Colonic mucosa (tissue), 4 donors: ENCODE data around the gene BAZ1B. TPM values are rescaled to one million over a fixed set of nuclear protein-coding genes. Genes with fewer than 3 reads are reported as not detected.
"Not testable (repeated sequence)": the region's sequence is repeated elsewhere in the genome, so short reads cannot be mapped to it uniquely, and the experiment has no call there.

ENCODE experiments used
- DNase-seq: peaks from one replicate; pipeline ENCODE4 v3.0.0-alpha.2; 2020
- H3K27ac ChIP-seq: fragments of 200-600 bp; one replicate; pipeline ENCODE4 v1.8.0; 2021
- H3K27me3 ChIP-seq: fragments of 200-600 bp; one replicate; pipeline ENCODE4 v1.8.0; 2021
- H3K36me3 ChIP-seq: fragments of 200-600 bp; one replicate; pipeline ENCODE4 v1.8.0; 2021
- H3K4me1 ChIP-seq: fragments of 200-600 bp; one replicate; pipeline ENCODE4 v1.8.0; 2021; ENCODE audit warnings: mild to moderate bottlenecking
- H3K4me3 ChIP-seq: fragments of 200-600 bp; one replicate; pipeline ENCODE4 v1.8.0; 2021
- H3K9ac ChIP-seq, 2 donors: one replicate each; pipeline ENCODE4 v1.7.0; 2013; ENCODE audit warnings: control low read depth in 2 of 2, low read depth in 2 of 2, low read length in 2 of 2
- H3K9me3 ChIP-seq: fragments of 200-600 bp; one replicate; pipeline ENCODE4 v1.8.0; 2021
- intact Hi-C: fragments of 100-400 bp; cut with DNase I; formaldehyde crosslinking; loops from one replicate; pipeline ENCODE4 v1.14.1; 2022
- total RNA-seq, 2 donors: library from RNA; stranded (reverse); fragmentation: NEBNext Ultra II Directional in 1 of 2; extraction: Animal tissue kit (Norgen Biotek cat#: 25700) in 1 of 2; gene quantifications; one replicate each; pipeline ENCODE4 v1.2.1, GENCODE V29; 2021
- TF ChIP-seq, protein P1 (sequence below): fragments of 200-600 bp; IDR thresholded peaks from one replicate; pipeline ENCODE4 v1.8.0; 2022; ENCODE audit warnings: antibody characterized with exemption, mild to moderate bottlenecking
- donor health status: healthy.
- donor health status: DM: no; HTN: no; CAD: no.
- donor health status: DM: no; HTN: no; CAD: no.

The BAZ1B gene
- total RNA-seq, 2 donors from 2014 or later = 43.9 to 58.4 TPM

DNA sequence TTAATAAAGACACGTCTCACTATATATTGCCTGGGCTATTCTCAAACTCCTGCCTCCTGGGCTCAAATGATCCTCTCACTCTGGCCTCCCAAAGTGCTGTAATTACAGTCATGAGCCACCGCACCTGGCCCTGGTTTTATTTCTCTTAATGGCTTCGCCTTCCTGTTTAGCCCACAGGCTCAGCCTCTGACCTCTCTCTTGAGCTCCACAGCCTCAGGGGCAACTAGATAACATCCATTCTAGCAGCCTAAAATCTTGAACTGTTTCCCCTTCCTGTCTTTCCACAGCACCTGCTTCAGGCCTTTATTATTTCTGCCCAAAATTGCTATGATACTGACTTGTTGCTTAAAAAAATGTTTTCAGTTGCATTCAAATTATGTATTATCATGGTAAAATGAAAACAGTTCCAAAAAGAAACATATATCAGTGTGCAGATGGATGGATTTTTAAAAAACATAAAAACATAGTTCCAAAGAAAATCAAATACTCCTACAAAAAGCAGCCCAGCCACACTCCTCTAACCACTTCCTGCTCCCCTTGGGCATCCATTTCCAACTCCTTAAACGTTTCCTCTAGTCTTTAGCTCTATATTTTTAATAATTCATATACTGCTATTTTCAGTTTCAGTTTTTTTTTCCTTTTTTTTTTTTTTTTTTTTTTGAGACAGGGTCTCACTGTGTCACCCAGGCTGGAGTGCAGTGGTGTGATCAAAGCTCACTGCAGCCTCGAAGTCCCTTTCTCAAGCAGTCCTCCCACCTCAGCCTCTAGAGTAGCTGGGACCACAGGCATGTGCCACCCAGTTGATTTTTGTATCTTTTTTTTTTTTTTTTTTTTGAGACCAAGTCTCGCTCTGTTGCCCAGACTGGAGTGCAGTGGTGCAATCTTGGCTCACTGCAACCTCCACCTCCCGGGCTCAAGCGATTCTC lies 5.1 kb upstream of the BAZ1B start:
- no peak overlapping the region for H3K4me3 ChIP-seq
- no peak for DNase-seq
- no peak overlapping the region for H3K27ac ChIP-seq
- TF ChIP-seq, protein P1, sequence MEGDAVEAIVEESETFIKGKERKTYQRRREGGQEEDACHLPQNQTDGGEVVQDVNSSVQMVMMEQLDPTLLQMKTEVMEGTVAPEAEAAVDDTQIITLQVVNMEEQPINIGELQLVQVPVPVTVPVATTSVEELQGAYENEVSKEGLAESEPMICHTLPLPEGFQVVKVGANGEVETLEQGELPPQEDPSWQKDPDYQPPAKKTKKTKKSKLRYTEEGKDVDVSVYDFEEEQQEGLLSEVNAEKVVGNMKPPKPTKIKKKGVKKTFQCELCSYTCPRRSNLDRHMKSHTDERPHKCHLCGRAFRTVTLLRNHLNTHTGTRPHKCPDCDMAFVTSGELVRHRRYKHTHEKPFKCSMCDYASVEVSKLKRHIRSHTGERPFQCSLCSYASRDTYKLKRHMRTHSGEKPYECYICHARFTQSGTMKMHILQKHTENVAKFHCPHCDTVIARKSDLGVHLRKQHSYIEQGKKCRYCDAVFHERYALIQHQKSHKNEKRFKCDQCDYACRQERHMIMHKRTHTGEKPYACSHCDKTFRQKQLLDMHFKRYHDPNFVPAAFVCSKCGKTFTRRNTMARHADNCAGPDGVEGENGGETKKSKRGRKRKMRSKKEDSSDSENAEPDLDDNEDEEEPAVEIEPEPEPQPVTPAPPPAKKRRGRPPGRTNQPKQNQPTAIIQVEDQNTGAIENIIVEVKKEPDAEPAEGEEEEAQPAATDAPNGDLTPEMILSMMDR = no peak
- no peaks in the 10 kb centered on the region for H3K27me3 ChIP-seq
- no peaks in the 10 kb centered on the region for H3K4me1 ChIP-seq
- H3K9me3 ChIP-seq = no peaks in the 10 kb centered on the region
- intact Hi-C loops = no loop called here
- H3K36me3 ChIP-seq = no peaks in the 10 kb centered on the region
- no peak overlapping the region for H3K9ac ChIP-seq

DNA sequence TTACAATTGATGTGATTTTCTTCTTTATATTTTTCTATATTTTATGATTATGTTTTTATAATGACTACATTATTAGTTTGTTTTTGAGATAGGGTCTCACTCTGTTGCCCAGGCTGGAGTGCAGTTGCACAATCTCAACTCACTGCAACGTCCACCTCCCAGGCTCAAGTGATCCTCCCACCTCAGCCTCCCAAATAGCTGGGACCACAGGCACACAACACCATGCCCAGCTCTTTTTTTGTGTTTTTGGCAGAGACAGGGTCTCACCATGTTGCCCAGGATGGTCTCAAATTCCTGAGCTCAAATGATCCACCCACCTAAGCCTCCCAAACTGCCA lies 4.0 kb upstream of the BAZ1B start:
- not testable (repeated sequence) for H3K27ac ChIP-seq, H3K9me3 ChIP-seq

DNA sequence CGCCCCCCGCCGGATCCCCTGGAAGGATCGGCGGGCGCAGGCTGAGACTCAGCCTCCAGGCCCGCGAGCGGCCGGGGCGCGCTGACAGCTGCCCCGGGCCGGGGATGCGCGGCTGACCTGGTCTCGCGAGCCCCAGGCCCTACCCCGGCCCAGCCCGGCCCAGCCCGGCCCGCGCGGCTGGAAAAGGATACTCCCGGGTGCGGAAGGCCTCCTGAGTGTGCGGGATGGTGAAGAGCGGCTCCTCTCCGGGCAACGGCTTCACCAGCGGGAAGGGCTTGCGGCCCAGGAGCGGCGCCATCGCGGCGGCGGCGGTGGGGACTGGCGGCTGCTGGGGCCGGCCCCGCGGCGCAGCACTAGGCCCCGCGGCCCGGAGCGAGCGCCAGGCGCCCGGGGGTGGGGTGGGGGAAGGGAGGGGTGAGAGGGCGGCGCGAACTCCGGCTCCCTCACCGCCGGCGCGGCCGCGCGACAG lies 423 bp downstream of the BAZ1B start:
- Histone ChIP-seq H3K36me3 (no peaks in the 10 kb centered on the region), H3K9me3 (no peaks in the 10 kb centered on the region), H3K27ac (peak overlapping the region; percentile 91), H3K4me1 (no peaks in the 10 kb centered on the region), H3K4me3 (peak overlapping the region; percentile 90), H3K27me3 (no peaks in the 10 kb centered on the region), H3K9ac (peak overlapping the region; percentile 66 to 92)
- intact Hi-C loops = no loop called here
- DNase-seq = peak; percentile 77
- TF ChIP-seq, protein P1 = no peak

More for the DNA sequence above, 4.0 kb upstream of the BAZ1B start:
- H3K27me3 ChIP-seq, H3K36me3 ChIP-seq, intact Hi-C loops, H3K4me3 ChIP-seq, DNase-seq, H3K4me1 ChIP-seq, H3K9ac ChIP-seq: not testable (repeated sequence)

DNA sequence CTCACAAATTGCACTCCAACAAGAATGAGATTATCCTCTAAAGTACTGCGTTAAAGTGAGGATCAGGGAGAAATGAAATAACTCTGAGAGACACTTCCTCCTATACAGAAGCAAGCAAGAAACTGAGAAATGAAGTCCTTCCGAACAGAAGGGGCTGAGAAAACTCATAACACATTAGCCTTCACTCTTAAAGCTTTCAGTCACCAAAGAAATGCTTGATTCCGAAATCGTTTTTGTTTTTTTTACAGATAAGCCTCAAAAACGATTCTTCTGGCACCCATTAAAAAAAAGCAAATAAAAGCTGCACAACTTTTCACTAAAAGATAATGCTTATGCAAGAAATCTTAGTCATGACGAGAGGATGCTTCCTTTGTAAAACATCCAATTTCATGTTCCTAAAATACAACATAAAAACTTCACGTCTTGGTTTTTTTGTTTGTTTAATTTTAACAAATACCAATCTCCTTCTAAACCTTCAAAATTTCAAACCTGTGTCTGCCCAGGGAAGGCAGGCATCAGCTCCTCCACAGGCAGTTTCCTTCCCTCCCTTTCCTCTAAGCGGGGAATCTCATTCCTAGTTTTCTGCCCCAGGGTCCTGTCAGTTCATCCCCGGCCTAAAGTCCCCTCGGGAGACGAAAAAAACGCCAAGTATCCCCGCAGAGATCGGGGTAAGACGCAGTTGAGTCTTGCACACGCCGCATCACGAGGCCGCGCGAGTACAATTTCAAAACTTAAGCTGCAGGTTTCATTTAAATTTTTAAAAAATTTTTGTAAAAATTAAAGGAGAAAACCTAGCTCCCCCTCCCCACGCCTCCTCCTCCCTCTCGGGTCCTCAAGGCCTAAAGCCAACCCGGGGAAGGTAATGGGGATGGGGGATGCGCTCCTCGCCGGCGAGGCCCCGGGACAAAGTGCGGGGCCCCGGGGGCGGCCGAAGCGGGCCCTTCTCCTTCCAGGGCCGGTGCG lies 1.1 kb downstream of the BAZ1B start:
- peak; percentile 26 for DNase-seq
- no peaks in the 10 kb centered on the region for H3K9me3 ChIP-seq
- peak overlapping the region; percentile 90 for H3K4me3 ChIP-seq
- peak overlapping the region; percentile 91 for H3K27ac ChIP-seq
- peak overlapping the region; percentile 35 to 92 for H3K9ac ChIP-seq
- no peaks in the 10 kb centered on the region for H3K27me3 ChIP-seq
- intact Hi-C loops = no loop called here
- H3K36me3 ChIP-seq = no peaks in the 10 kb centered on the region
- H3K4me1 ChIP-seq = no peaks in the 10 kb centered on the region
- TF ChIP-seq, protein P1 = no peak

DNA sequence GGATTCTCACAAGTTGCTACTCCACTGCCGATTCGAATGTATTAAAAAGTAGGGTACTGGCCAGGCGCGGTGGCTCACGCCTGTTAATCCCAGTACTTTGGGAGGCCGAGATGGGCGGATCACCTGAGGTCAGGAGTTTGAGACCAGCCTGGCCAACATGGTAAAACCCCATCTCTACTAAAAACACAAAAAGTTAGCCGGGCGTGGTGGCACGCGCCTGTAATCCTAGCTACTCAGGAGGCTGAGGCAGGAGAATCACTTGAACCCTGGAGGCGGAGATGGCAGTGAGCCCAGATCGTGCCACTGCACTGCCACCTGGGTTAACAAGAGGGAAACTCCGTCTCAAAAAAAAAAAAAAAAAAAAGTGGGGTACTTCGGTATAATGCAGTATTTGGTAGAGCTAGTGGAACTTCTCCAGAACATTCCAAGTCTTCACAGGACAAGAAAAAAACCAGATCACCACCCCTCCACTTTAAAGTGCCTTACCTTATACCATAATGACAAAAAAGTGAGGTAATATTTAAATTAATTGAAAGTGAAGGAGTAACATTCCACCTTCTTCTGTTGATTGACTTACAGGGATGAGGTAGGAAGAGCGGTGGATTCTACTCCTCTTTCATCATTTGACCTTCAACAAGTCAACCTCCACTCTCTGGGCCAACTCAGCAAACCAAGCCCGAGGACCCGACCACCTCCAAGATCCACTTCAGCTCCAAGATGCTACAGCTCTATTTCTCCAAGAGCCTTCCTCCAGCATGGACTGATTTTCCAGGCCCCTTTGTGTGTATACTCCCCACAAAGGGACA lies 2.0 kb downstream of the BAZ1B start:
- no peaks in the 10 kb centered on the region for H3K4me1 ChIP-seq
- H3K9me3 ChIP-seq = no peaks in the 10 kb centered on the region
- TF ChIP-seq, protein P1 = no peak
- H3K36me3 ChIP-seq = no peaks in the 10 kb centered on the region
- peak overlapping the region; percentile 3 to 35 for H3K9ac ChIP-seq
- no peaks in the 10 kb centered on the region for H3K27me3 ChIP-seq
- intact Hi-C loops = no loop called here
- H3K27ac ChIP-seq = peak overlapping the region; percentile 91
- H3K4me3 ChIP-seq = peak overlapping the region; percentile 90
- peak; percentile 36 for DNase-seq
